HG03139 (cell line): ENCODE results near the gene ARHGAP24.

Experiments used
- ATAC-seq: cut with Tn5 transposase; IDR thresholded peaks from one replicate; pipeline ENCODE4 v1.9.1; 2021; ENCODE audit not compliant: unreplicated experiment

Gene ARHGAP24

GRCh38 chr4:85772470-85772869 lies 297.5 kb downstream of the ARHGAP24 start:
- ATAC-seq: no peak

DNA sequence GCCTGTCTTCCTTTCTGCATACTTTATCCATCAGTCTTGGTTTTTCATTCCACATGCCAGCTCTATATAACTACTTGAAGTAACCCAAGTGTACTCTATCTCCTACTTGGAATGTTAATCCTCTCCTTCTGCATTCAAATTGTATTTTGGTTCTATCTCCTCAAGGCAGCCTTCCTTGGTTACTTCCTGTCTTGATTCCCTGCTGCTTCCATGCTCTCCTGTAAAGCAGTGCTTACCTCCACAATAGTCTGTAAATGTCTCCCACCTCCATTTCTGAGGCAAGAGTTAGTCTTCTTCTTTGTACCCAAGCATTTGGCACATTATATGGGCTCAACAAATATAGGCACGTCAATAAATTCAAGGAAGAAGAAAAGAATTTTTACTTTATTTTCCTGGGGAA lies 298.4 kb downstream of the ARHGAP24 start:
- no peak for ATAC-seq

- no peak for ATAC-seq
Observed at GRCh38 chr4:85774000-85774399, 299.1 kb downstream of the ARHGAP24 start.

DNA sequence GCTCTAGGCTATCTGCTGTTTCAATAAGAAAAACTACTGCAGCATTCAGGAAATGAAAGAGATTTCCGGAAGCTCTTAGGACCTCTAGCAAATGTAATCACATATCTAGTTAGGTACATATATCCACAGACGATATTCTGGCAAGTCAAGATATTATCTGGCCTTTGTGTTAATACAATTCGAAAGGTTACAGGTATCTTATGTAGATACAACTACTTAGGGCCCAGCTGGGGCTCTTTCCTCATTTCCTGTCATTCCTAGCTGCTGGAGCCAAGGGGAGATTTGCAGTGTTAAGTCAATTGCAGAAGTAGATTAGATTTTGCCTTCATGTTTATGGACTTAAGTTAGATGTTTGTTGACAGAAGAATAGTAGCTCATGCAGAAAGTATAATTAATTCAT lies 299.5 kb downstream of the ARHGAP24 start:
- no peak for ATAC-seq

GRCh38 chr4:85776096-85776495 lies 301.1 kb downstream of the ARHGAP24 start:
- ATAC-seq: no peak

- ATAC-seq: no peak
Observed at GRCh38 chr4:85776579-85776978, 301.6 kb downstream of the ARHGAP24 start.

GRCh38 chr4:85777908-85778631 lies 303.1 kb downstream of the ARHGAP24 start:
- peak; percentile 79 for ATAC-seq

DNA sequence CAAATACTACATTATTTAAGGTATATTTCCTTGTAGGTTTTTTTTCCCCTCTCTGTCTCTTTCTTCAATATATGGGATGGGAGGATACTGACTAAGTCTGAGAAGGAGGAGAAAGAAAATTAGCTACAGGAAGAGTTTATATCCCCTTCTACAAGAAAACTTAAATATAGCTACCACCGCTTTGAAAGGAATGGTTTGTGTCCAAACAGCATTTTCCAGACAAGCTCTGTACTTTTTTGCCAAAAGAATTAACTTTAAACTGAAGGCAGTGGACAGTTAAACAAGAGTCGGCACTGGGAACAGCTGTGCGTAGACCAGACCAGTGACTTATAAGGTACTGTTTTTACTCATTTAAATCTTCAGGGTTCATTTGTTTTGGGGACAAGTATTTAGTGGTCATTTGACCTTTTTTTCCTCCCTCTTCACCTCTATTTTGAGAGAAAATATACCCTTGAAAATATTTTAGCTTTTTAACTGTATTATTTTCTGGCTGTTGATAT lies 303.7 kb downstream of the ARHGAP24 start:
- peak; percentile 64 for ATAC-seq

- ATAC-seq: peak; percentile 31
Observed at GRCh38 chr4:85779165-85779564, 304.2 kb downstream of the ARHGAP24 start.

DNA sequence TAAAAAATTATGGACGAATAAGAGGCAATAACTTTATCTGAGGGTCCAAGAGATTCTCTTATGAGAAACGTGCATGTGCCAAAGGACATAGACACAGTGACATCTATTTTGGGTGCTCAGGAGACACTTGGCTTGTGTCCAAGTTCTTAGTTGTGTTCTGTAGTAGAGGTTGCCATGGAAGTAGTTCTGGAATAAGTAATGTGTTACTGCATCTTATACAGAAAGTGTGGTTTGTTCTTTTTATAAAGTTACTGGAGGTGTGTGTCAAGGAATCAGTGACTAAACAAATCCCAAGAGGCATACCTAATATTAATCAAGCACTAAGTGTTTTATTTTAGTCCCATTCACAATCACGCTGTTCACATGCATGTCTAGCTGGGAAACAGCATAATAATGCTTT lies 305.7 kb downstream of the ARHGAP24 start:
- ATAC-seq: peak; percentile 28

DNA sequence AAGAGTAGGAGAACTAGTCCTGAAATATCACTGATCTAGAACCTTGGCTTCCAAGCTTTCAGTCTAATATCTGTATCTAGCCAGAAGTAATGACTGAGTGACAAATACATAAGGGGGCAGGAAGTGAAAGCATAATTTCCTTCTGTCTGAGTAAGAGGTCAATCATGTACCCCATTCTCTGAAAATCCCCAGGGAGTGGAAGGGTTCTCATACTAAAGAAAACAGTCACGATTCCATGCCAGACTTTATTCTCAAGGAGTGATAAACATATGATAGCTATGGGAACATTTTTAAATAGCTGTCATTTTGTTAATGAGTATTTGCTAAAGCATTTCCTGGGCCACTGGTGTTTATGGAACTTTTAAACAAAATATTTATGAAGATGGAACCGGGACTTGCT lies 308.5 kb downstream of the ARHGAP24 start:
- peak; percentile 46 for ATAC-seq

DNA sequence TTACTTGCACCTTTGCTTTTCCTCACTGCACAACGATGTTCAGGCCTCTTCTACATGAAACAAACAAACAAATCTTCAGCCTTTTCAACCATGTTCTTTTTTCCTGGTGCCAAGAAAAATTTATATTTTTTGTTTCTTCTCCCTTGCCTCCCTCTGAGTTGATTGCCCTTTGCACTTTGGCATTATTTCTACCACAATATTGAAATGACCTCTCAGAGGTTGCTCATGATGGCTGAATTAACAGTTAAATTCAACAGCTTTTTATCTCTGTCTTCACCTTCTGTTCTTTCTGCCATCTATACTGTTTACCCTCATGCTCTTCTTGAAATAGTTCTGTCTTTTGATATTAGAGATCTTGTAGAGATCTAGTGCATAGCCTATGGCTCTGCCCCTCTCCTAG lies 308.9 kb downstream of the ARHGAP24 start:
- no peak for ATAC-seq

DNA sequence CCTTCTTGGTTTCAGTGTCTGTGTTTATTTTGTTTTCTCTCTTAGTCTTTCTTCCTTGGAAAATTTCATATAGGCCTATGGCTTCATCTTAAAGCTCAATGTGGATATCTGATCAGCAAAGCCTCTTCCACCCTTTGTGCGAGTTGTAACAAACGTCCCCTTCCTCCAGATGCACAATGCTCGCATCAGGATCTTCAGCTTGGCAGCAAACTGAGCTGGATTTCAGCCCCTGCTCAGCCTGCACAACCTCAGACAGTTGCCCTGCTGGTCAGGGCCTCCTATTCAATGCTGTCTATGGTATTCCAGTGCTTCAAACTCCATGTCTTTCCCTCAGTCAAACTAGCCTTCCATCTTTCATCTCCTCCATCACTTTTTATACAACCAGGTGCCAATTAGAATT lies 309.4 kb downstream of the ARHGAP24 start:
- no peak for ATAC-seq

- ATAC-seq: peak; percentile 56
Observed at GRCh38 chr4:85784947-85785346, 310.0 kb downstream of the ARHGAP24 start.

GRCh38 chr4:85787133-85787532 lies 312.2 kb downstream of the ARHGAP24 start:
- no peak for ATAC-seq

DNA sequence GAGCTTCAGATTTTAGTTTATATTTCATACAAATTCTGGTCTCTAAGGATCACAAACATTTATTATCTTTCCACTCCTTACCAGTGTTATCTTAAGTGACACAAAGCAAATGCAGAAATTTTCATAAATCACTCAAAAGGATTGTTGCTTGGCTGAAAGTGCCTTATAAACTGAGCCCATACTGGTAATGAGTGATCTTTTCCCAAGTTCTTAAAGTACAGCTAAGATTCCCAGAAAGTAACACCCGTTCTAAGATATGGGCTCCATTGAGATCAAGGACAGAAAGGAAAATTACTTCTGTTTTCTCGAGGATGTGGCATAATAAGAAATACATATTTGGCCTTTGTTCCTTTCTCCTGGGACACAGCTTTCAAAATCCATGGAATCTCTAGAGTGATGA lies 313.7 kb downstream of the ARHGAP24 start:
- ATAC-seq: no peak

- no peak for ATAC-seq
Observed at GRCh38 chr4:85789241-85789640, 314.3 kb downstream of the ARHGAP24 start.

DNA sequence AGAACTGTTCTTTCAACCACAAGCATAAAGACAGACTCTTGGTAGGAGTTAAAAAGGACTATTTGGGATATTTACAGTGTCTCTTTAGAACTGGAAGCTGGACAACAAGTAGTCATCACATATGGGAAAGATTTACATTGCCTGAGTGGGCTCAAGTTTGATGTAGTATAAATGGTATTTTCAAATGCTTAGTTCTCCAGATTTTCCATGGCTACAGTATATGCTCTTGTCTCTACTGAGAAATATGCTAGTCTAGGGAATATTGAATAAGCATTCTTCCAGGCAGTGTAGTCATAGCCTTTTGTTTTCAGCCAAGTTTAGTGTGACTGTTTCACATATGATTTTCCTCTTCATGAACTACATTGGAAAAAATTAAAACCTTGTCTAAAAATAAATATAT lies 315.6 kb downstream of the ARHGAP24 start:
- ATAC-seq: no peak

DNA sequence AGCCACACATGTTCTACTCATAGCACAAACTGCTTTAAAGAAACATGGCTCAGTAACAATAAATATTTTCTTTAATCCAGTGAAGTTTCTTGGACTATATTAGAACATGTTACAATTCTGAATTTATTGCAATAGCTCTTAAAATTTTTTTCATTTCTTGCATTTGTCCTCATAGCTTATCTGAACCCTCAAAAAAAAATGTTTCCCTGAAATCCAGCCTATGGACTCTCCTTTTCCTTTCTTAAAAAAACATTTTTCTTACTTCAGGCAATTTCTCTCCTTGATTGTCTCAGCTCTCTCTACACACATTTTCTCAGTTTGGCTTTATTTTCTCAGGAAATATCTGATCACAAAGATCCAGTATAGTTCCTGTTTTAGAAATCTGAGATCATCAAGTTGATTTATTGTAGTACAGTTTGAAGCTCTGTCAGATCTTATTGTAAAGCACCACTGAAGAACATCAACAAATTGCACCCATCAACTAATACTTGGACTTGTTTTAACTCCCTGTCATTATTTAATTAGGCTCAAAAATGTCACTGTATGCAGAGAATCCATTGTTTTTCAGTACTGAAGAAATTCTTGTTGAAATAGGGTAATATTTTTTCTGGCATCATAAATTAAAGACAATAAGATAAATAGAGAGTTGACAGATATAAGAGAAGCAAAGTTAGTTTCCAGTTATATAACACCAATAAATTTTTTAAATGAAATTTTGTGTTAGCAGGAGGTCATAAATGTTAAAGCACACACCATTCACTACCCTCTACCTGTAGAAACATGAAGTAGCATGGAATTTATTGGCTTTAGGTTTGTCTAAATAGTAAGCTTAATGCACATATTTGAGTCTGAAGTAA lies 317.7 kb downstream of the ARHGAP24 start:
- no peak for ATAC-seq

- no peak for ATAC-seq
Observed at GRCh38 chr4:85793233-85793585, 318.3 kb downstream of the ARHGAP24 start.

GRCh38 chr4:85798012-85798770 lies 323.2 kb downstream of the ARHGAP24 start:
- no peak for ATAC-seq
